Ascending aorta (tissue), 2 donors: ENCODE results near the gene ACACA. TPM values are rescaled to one million over a fixed set of nuclear protein-coding genes. Genes with fewer than 3 reads are reported as not detected.

Source experiments
- DNase-seq, 2 donors: peaks; one replicate each; pipeline ENCODE4 v3.0.0-alpha.2; 2019; ENCODE audit warnings: low spot score in 2 of 2
- H3K27ac ChIP-seq, 2 donors: fragments of 200-600 bp; sonication (generic); one replicate each; pipeline ENCODE4 v1.5.1; 2016 to 2017; ENCODE audit warnings: mild to moderate bottlenecking in 1 of 2
- H3K27me3 ChIP-seq: fragments of 200-600 bp; sonication (generic); one replicate; pipeline ENCODE4 v1.5.1; 2017
- H3K36me3 ChIP-seq, 2 donors: fragments of 200-600 bp; sonication (generic); one replicate each; pipeline ENCODE4 v1.5.1; 2016
- H3K4me1 ChIP-seq, 2 donors: fragments of 200-600 bp; sonication (generic); one replicate each; pipeline ENCODE4 v1.5.1; 2016 to 2017; ENCODE audit warnings: mild to moderate bottlenecking in 1 of 2
- H3K4me3 ChIP-seq, 2 donors: fragments of 200-600 bp; sonication (generic); one replicate each; pipeline ENCODE4 v1.5.1; 2016 to 2017; ENCODE audit warnings: mild to moderate bottlenecking in 1 of 2
- H3K9me3 ChIP-seq, 2 donors: fragments of 200-600 bp; sonication (generic); one replicate each; pipeline ENCODE4 v1.5.1; 2016
- CTCF ChIP-seq, 3 experiments: fragments of 200-600 bp in 2 of 3; fragments of 450-650 bp in 1 of 3; sonication (generic) in 2 of 3; IDR thresholded peaks; one replicate each; pipeline ENCODE4 v1.5.1; 2016 to 2019; ENCODE audit warnings: antibody characterized with exemption in 3 of 3, mild to moderate bottlenecking in 1 of 3, moderate library complexity in 1 of 3
- intact Hi-C: fragments of 100-400 bp; cut with DNase I; formaldehyde crosslinking; loops from one replicate; pipeline ENCODE4 v1.15.1; 2023
- total RNA-seq: library from RNA; depleted of rRNA; stranded (reverse); fragments of >200 nt; gene quantifications from one replicate; pipeline ENCODE4 v1.1.0, GENCODE V29; 2016

ACACA gene
- total RNA-seq, 1 donor from 2014 or later: 69.0 TPM

- Histone ChIP-seq H3K36me3 (peaks cover 7 to 38% of the 10 kb centered on the region in 2 donors), H3K27ac (no peak overlapping the region), H3K4me3 (no peak overlapping the region), H3K9me3 (peaks cover 0 to 2% of the 10 kb centered on the region in 2 donors), H3K4me1 (no peaks in the 10 kb centered on the region), H3K27me3 (no peaks in the 10 kb centered on the region)
- DNase-seq: no peak
- intact Hi-C loops: no loop called here
- TF ChIP-seq CTCF (IDR thresholded peaks at IDR 0.05): no peak
Measured at GRCh38 chr17:37084372-37084771, 322.3 kb downstream of the ACACA start.

GRCh38 chr17:37083456-37083855, 323.2 kb downstream of the ACACA start:
- Histone ChIP-seq H3K4me1 (no peaks in the 10 kb centered on the region), H3K9me3 (peaks cover 0 to 6% of the 10 kb centered on the region in 2 donors), H3K36me3 (peaks cover 7 to 30% of the 10 kb centered on the region in 2 donors), H3K27me3 (no peaks in the 10 kb centered on the region), H3K4me3 (no peak overlapping the region), H3K27ac (no peak overlapping the region)
- no peak for DNase-seq
- intact Hi-C loops: no loop called here
- TF ChIP-seq CTCF (IDR thresholded peaks at IDR 0.05): no peak

GRCh38 chr17:37082985-37083384, 323.7 kb downstream of the ACACA start:
- peaks cover 7 to 29% of the 10 kb centered on the region in 2 donors for H3K36me3 ChIP-seq
- H3K4me1 ChIP-seq: no peaks in the 10 kb centered on the region
- H3K27me3 ChIP-seq: no peaks in the 10 kb centered on the region
- no peak for TF ChIP-seq CTCF (IDR thresholded peaks at IDR 0.05)
- intact Hi-C loops: no loop called here
- peaks cover 0 to 6% of the 10 kb centered on the region in 2 donors for H3K9me3 ChIP-seq
- DNase-seq: no peak
- no peak overlapping the region for H3K4me3 ChIP-seq
- no peak overlapping the region for H3K27ac ChIP-seq

GRCh38 chr17:37082311-37082860, 324.2 kb downstream of the ACACA start:
- intact Hi-C loops: no loop called here
- H3K27ac ChIP-seq: no peak overlapping the region
- TF ChIP-seq CTCF (IDR thresholded peaks at IDR 0.05): no peak

GRCh38 chr17:37081287-37081686, 325.3 kb downstream of the ACACA start:
- no peak overlapping the region for H3K4me3 ChIP-seq
- H3K27ac ChIP-seq: no peak overlapping the region
- intact Hi-C loops: no loop called here
- H3K27me3 ChIP-seq: no peaks in the 10 kb centered on the region
- no peak for TF ChIP-seq CTCF (IDR thresholded peaks at IDR 0.05)
- H3K36me3 ChIP-seq: peaks cover 0 to 16% of the 10 kb centered on the region in 2 donors
- H3K4me1 ChIP-seq: no peaks in the 10 kb centered on the region
- H3K9me3 ChIP-seq: peaks cover 0 to 6% of the 10 kb centered on the region in 2 donors
- DNase-seq: no peak

More at GRCh38 chr17:37082311-37082860, 324.2 kb downstream of the ACACA start:
- peaks cover 7 to 27% of the 10 kb centered on the region in 2 donors for H3K36me3 ChIP-seq
- DNase-seq: no peak
- peaks cover 0 to 6% of the 10 kb centered on the region in 2 donors for H3K9me3 ChIP-seq
- H3K4me3 ChIP-seq: no peak overlapping the region
- H3K4me1 ChIP-seq: no peaks in the 10 kb centered on the region
- H3K27me3 ChIP-seq: no peaks in the 10 kb centered on the region

- Histone ChIP-seq H3K27me3 (no peaks in the 10 kb centered on the region), H3K4me1 (no peaks in the 10 kb centered on the region), H3K27ac (no peak overlapping the region), H3K9me3 (peaks cover 0 to 6% of the 10 kb centered on the region in 2 donors), H3K4me3 (no peak overlapping the region), H3K36me3 (peaks cover 0 to under 1% of the 10 kb centered on the region in 2 donors)
- TF ChIP-seq CTCF (IDR thresholded peaks at IDR 0.05): no peak
- no peak for DNase-seq
- intact Hi-C loops: no loop called here
Measured at GRCh38 chr17:37079735-37080134, 326.9 kb downstream of the ACACA start.
